PC-3 (cell line): ENCODE data around the gene C4orf17. TPM values are rescaled to one million over a fixed set of nuclear protein-coding genes. Genes with fewer than 3 reads are reported as not detected.
A peak's percentile ranks its signal among the peaks of the same experiment; 100 is the strongest.

ENCODE experiments used
- ATAC-seq: fragments of 200-7000 bp; cut with Tn5 transposase; 2 replicates; pipeline ENCODE4 v1.9.1; 2020; ENCODE audit warnings: mild to moderate bottlenecking, moderate library complexity
- BruUV-seq: library from RNA; stranded (reverse); fragments of 400-500 nt; replicated peaks from 2 replicates; lab custom pipeline; 2021; lab: Mats Ljungman, UMichigan
- CTCF ChIA-PET: fragments of 300-600 bp; sonication (Branson Sonifier 250); formaldehyde crosslinking; loops from one replicate; lab custom pipeline; 2022; ENCODE audit warnings: antibody characterized with exemption; lab: Charles Lee
- POLR2A ChIA-PET: fragments of 300-600 bp; sonication (Branson Sonifier 250); formaldehyde crosslinking; loops from one replicate; lab custom pipeline; 2022; ENCODE audit warnings: antibody characterized with exemption; ENCODE audit not compliant: unreplicated experiment; lab: Charles Lee
- DNase-seq: peaks from one replicate; pipeline ENCODE4 v3.0.0-alpha.2; 2015
- H2AFZ ChIP-seq: fragments of 300-600 bp; sonication (generic); 2 replicates; pipeline ENCODE4 v1.6.0; 2016; ENCODE audit warnings: antibody characterized with exemption, low read length
- H3F3A ChIP-seq: fragments of 300-600 bp; sonication (generic); one replicate; pipeline ENCODE4 v1.6.0; 2017; ENCODE audit warnings: antibody characterized with exemption, low read length, control low read depth, mild to moderate bottlenecking; ENCODE audit not compliant: unreplicated experiment
- H3K27ac ChIP-seq: fragments of 300-600 bp; sonication (generic); 2 replicates; pipeline ENCODE4 v1.5.1; 2016; ENCODE audit warnings: mild to moderate bottlenecking, low read length
- H3K27me3 ChIP-seq: fragments of 300-600 bp; sonication (generic); 2 replicates; pipeline ENCODE4 v1.6.1; 2016; ENCODE audit warnings: low read length, mixed read lengths
- H3K36me3 ChIP-seq: fragments of 300-600 bp; sonication (generic); 2 replicates; pipeline ENCODE4 v1.6.1; 2016; ENCODE audit warnings: low read depth, mixed run types, low read length, mixed read lengths
- H3K4me1 ChIP-seq: fragments of 300-600 bp; sonication (generic); 2 replicates; pipeline ENCODE4 v1.5.1; 2016; ENCODE audit warnings: low read length; ENCODE audit not compliant: insufficient read depth
- H3K4me2 ChIP-seq: fragments of 300-600 bp; sonication (generic); 2 replicates; pipeline ENCODE4 v1.6.0; 2016; ENCODE audit warnings: low read length
- H3K4me3 ChIP-seq: fragments of 300-600 bp; sonication (generic); 2 replicates; pipeline ENCODE4 v1.5.1; 2016; ENCODE audit warnings: mild to moderate bottlenecking, low read length, mixed read lengths
- H3K79me2 ChIP-seq: fragments of 300-600 bp; sonication (generic); 2 replicates; pipeline ENCODE4 v1.6.1; 2017; ENCODE audit warnings: low read length, mixed read lengths
- H3K9ac ChIP-seq: fragments of 300-600 bp; sonication (generic); 2 replicates; pipeline ENCODE4 v1.6.0; 2016; ENCODE audit warnings: mild to moderate bottlenecking, low read length
- H3K9me2 ChIP-seq: fragments of 300-600 bp; sonication (generic); replicated peaks from 2 replicates; pipeline ENCODE4 v1.6.1; 2016; ENCODE audit warnings: mixed run types, low read length, mixed read lengths
- H3K9me3 ChIP-seq: fragments of 300-600 bp; sonication (generic); 2 replicates; pipeline ENCODE4 v1.6.1; 2016; ENCODE audit warnings: low read length, mixed read lengths
- H4K20me1 ChIP-seq: fragments of 300-600 bp; sonication (generic); 2 replicates; pipeline ENCODE4 v1.6.1; 2016; ENCODE audit warnings: low read length, mixed read lengths
- EZH2 ChIP-seq: fragments of 300-600 bp; sonication (generic); IDR thresholded peaks from one replicate; pipeline ENCODE4 v1.6.1; 2017; ENCODE audit warnings: antibody characterized with exemption, mild to moderate bottlenecking, low read length; ENCODE audit not compliant: unreplicated experiment
- EZH2phosphoT487 ChIP-seq: fragments of 300-600 bp; sonication (generic); IDR thresholded peaks from 2 replicates; pipeline ENCODE4 v1.6.1; 2018; ENCODE audit warnings: mild to moderate bottlenecking, antibody characterized with exemption, low read length, borderline replicate concordance
- intact Hi-C: fragments of 100-400 bp; cut with micrococcal nuclease; formaldehyde crosslinking; loops from 2 replicates; pipeline ENCODE4 v1.9.0; 2023
- total RNA-seq: library from RNA; depleted of rRNA; stranded (reverse); fragments of >200 nt; gene quantifications from 2 replicates; pipeline ENCODE4 v1.2.3, GENCODE V29; 2014; rRNA removed
- TF ChIP-seq, protein P1 (sequence below): fragments of 300-600 bp; sonication (generic); conservative IDR thresholded peaks from 2 replicates; pipeline ENCODE4 v1.5.1; 2017; ENCODE audit warnings: antibody characterized with exemption, low read depth, mild to moderate bottlenecking, low read length

The C4orf17 gene
- total RNA-seq, 1 experiment from 2014 or later: not detected

GRCh38 chr4:99587309-99587708 lies 76.5 kb downstream of the C4orf17 start:
- ChIA-PET POLR2A (no interaction called here), CTCF (no interaction called here)
- peaks cover 35% of the 10 kb centered on the region for H3K4me1 ChIP-seq
- 0 out of 2 replicates have a peak, but pooled peaks cover 4% of the 10 kb centered on the region for H3K27me3 ChIP-seq
- no peaks in the 10 kb centered on the region for H4K20me1 ChIP-seq
- H3K9me2 ChIP-seq: no peaks in the 10 kb centered on the region
- 0 out of 2 replicates have a peak overlapping the region, but pooled peaks have one; percentile 9 for H3K4me3 ChIP-seq
- H3F3A ChIP-seq: peaks cover 8% of the 10 kb centered on the region
- TF ChIP-seq EZH2: no peak
- TF ChIP-seq, protein P1, sequence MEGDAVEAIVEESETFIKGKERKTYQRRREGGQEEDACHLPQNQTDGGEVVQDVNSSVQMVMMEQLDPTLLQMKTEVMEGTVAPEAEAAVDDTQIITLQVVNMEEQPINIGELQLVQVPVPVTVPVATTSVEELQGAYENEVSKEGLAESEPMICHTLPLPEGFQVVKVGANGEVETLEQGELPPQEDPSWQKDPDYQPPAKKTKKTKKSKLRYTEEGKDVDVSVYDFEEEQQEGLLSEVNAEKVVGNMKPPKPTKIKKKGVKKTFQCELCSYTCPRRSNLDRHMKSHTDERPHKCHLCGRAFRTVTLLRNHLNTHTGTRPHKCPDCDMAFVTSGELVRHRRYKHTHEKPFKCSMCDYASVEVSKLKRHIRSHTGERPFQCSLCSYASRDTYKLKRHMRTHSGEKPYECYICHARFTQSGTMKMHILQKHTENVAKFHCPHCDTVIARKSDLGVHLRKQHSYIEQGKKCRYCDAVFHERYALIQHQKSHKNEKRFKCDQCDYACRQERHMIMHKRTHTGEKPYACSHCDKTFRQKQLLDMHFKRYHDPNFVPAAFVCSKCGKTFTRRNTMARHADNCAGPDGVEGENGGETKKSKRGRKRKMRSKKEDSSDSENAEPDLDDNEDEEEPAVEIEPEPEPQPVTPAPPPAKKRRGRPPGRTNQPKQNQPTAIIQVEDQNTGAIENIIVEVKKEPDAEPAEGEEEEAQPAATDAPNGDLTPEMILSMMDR: no peak
- TF ChIP-seq EZH2phosphoT487: no peak
- no peak for ATAC-seq
- H3K9ac ChIP-seq: no peak overlapping the region
- intact Hi-C loops: no loop called here
- no TSS peak for BruUV-seq
- no peak overlapping the region for H2AFZ ChIP-seq
- peak overlapping the region; percentile 72 for H3K27ac ChIP-seq
- peak overlapping the region; percentile 52 for H3K4me2 ChIP-seq
- DNase-seq: no peak
- H3K79me2 ChIP-seq: no peaks in the 10 kb centered on the region
- H3K36me3 ChIP-seq: no peaks in the 10 kb centered on the region
- no peaks in the 10 kb centered on the region for H3K9me3 ChIP-seq

- Histone ChIP-seq H3K79me2 (no peaks in the 10 kb centered on the region), H4K20me1 (no peaks in the 10 kb centered on the region), H3F3A (peaks cover 8% of the 10 kb centered on the region), H2AFZ (no peak overlapping the region), H3K36me3 (no peaks in the 10 kb centered on the region), H3K9me2 (no peaks in the 10 kb centered on the region), H3K9ac (no peak overlapping the region), H3K27me3 (0 out of 2 replicates have a peak, but pooled peaks cover 4% of the 10 kb centered on the region), H3K4me3 (no peak overlapping the region), H3K4me1 (peaks cover 35% of the 10 kb centered on the region), H3K27ac (peak overlapping the region; percentile 72), H3K9me3 (no peaks in the 10 kb centered on the region), H3K4me2 (peak overlapping the region; percentile 52)
- CTCF ChIA-PET: no interaction called here
- TF ChIP-seq, protein P1: no peak
- TF ChIP-seq EZH2: no peak
- no peak for TF ChIP-seq EZH2phosphoT487
- no TSS peak for BruUV-seq
- DNase-seq: peak; percentile 70
- POLR2A ChIA-PET: no interaction called here
- intact Hi-C loops: no loop called here
- ATAC-seq: peak; percentile 66
Measured at GRCh38 chr4:99587803-99588202, 77.0 kb downstream of the C4orf17 start.

- H3K4me2 ChIP-seq: no peak overlapping the region
- CTCF ChIA-PET: no interaction called here
- no peaks in the 10 kb centered on the region for H3K9me3 ChIP-seq
- H3K36me3 ChIP-seq: no peaks in the 10 kb centered on the region
- no peaks in the 10 kb centered on the region for H3K9me2 ChIP-seq
- peaks cover 26% of the 10 kb centered on the region for H3K4me1 ChIP-seq
- H3F3A ChIP-seq: peaks cover 8% of the 10 kb centered on the region
- ATAC-seq (peak; percentile 63), DNase-seq (peak; percentile 62)
- no peaks in the 10 kb centered on the region for H3K27me3 ChIP-seq
- no peak overlapping the region for H3K9ac ChIP-seq
- POLR2A ChIA-PET: no interaction called here
- no peak overlapping the region for H3K27ac ChIP-seq
- TF ChIP-seq, protein P1: no peak
- TF ChIP-seq EZH2phosphoT487: no peak
- H4K20me1 ChIP-seq: no peaks in the 10 kb centered on the region
- no peak overlapping the region for H3K4me3 ChIP-seq
- no TSS peak for BruUV-seq
- intact Hi-C loops: no loop called here
- no peak overlapping the region for H2AFZ ChIP-seq
- H3K79me2 ChIP-seq: no peaks in the 10 kb centered on the region
Measured at GRCh38 chr4:99591757-99592156, 80.9 kb downstream of the C4orf17 start.

Other genes starting within 250 kb of the C4orf17 start
- gene ADH1A, start 220.0 kb upstream of the C4orf17 start, total RNA-seq: not detected in 2 replicates
- not detected in 2 replicates for gene ADH1B, start 189.6 kb upstream of the C4orf17 start, total RNA-seq
- gene ADH1C, start 158.3 kb upstream of the C4orf17 start, total RNA-seq: not detected in 2 replicates
- gene ADH7, start 75.7 kb upstream of the C4orf17 start, total RNA-seq: not detected in 2 replicates
- 5.2 and 20.3 TPM in 2 replicates for gene TRMT10A, start 53.0 kb downstream of the C4orf17 start, total RNA-seq
- 0.33 TPM in 1 of 2 replicates, not detected in the other for gene MTTP, start 63.8 kb downstream of the C4orf17 start, total RNA-seq
- 0.04 TPM in 1 of 2 replicates, not detected in the other for gene C4orf54, start 146.8 kb downstream of the C4orf17 start, total RNA-seq